Esophagus muscularis mucosa (tissue), 4 donors: ENCODE data around the gene DQX1.

Experiments used
- CTCF ChIP-seq, 3 experiments: fragments of 200-600 bp in 2 of 3; fragments of 450-650 bp in 1 of 3; sonication (generic) in 2 of 3; IDR thresholded peaks; one replicate each; pipeline ENCODE4 v1.5.1; 2017 to 2019; ENCODE audit warnings: antibody characterized with exemption in 3 of 3, mild to moderate bottlenecking in 2 of 3, moderate library complexity in 1 of 3
- EP300 ChIP-seq: sonication (generic); formaldehyde crosslinking; IDR thresholded peaks from one replicate; pipeline ENCODE4 v1.6.1; 2017; ENCODE audit warnings: antibody characterized with exemption
- POLR2A ChIP-seq: fragments of 450-650 bp; IDR thresholded peaks from one replicate; pipeline ENCODE4 v1.6.1; 2017; ENCODE audit warnings: antibody characterized with exemption, moderate library complexity, mild to moderate bottlenecking, low read depth

GRCh38 chr2:74524955-74525716 is 895 bp downstream of the DQX1 start:
- no peak for TF ChIP-seq EP300
- no peak for TF ChIP-seq CTCF (IDR thresholded peaks at IDR 0.05)
- TF ChIP-seq POLR2A, result no peak
